ENCODE data around the gene MSANTD2. TPM values are rescaled to one million over a fixed set of nuclear protein-coding genes. Genes with fewer than 3 reads are reported as not detected.

The MSANTD2 gene
- total RNA-seq, 4 donors from 2014 or later, result 5.2 to 16.4 (median 6.7) TPM

DNA sequence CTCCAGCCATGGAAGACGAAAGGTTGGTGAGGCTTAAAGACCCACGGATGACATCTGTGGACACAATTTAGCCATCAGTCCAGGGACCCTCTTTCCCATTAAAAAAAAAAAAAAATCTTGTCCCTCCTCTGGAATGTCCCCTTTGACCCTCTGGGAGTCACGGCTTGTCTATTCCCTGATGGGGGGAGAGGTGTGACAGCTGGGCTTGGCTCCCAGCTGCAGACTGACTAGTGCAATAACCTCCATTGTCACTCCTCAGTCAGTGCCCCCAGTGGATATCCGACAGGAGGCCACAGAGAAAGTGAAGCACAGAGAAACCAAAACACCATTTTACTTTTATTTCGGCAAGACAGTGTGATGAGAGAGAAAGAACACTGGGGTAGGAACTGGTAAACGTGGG, 45.5 kb downstream of the MSANTD2 start:
- TF ChIP-seq, protein P1, sequence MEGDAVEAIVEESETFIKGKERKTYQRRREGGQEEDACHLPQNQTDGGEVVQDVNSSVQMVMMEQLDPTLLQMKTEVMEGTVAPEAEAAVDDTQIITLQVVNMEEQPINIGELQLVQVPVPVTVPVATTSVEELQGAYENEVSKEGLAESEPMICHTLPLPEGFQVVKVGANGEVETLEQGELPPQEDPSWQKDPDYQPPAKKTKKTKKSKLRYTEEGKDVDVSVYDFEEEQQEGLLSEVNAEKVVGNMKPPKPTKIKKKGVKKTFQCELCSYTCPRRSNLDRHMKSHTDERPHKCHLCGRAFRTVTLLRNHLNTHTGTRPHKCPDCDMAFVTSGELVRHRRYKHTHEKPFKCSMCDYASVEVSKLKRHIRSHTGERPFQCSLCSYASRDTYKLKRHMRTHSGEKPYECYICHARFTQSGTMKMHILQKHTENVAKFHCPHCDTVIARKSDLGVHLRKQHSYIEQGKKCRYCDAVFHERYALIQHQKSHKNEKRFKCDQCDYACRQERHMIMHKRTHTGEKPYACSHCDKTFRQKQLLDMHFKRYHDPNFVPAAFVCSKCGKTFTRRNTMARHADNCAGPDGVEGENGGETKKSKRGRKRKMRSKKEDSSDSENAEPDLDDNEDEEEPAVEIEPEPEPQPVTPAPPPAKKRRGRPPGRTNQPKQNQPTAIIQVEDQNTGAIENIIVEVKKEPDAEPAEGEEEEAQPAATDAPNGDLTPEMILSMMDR (IDR thresholded peaks at IDR 0.05), result no peak
- no peak for TF ChIP-seq POLR2A (IDR thresholded peaks at IDR 0.05)
- no peak overlapping the region for H3K4me3 ChIP-seq
- peaks cover 6 to 74% (median 16%) of the 10 kb centered on the region in 4 donors for H3K27me3 ChIP-seq
- no peak overlapping the region for H3K27ac ChIP-seq
- no peak for DNase-seq
- intact Hi-C loops (cut with DNase I), result no loop called here
- H3K4me1 ChIP-seq, result peaks cover 24 to 53% (median 37%) of the 10 kb centered on the region in 3 donors
- WGBS, 2 donors, result 57 to 77% methylated on average over 5 to 6 of the region's 6 CpGs
- H3K36me3 ChIP-seq, result peaks cover 0 to 5% (median 0%) of the 10 kb centered on the region in 3 donors
- no peaks in the 10 kb centered on the region for H3K9me3 ChIP-seq

DNA sequence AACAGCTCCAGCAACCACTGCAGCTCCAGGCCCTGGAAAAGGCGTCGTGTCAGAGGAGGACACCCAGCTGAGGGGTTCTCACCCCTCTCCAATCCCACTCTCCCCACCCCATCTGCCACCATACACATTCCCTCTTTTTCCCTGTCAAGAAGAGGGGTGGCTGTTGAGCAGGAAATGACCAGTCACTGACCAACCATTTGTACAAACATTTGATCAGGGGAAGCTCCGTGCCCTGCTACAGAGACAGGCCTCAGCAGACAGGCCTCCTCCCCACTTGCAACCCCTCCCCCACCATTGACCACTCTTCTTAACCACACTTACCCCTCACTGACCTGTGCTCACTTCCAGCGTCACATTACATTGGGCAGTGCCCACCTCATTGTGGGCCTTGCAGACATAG, 45.9 kb downstream of the MSANTD2 start:
- intact Hi-C loops (cut with DNase I), result no loop called here
- Histone ChIP-seq H3K9me3 (no peaks in the 10 kb centered on the region), H3K27me3 (peaks cover 4 to 74% (median 12%) of the 10 kb centered on the region in 4 donors), H3K4me1 (peaks cover 20 to 53% (median 35%) of the 10 kb centered on the region in 3 donors), H3K4me3 (no peak overlapping the region), H3K27ac (peak overlapping the region in 1 of 4 donors; percentile 10), H3K36me3 (peaks cover 0 to 5% (median 0%) of the 10 kb centered on the region in 3 donors)
- TF ChIP-seq, protein P1 (IDR thresholded peaks at IDR 0.05), result no peak
- TF ChIP-seq POLR2A (IDR thresholded peaks at IDR 0.05), result no peak
- no peak for DNase-seq
- 79 to 87% methylated on average over 4 of the region's 4 CpGs for WGBS, 2 donors

DNA sequence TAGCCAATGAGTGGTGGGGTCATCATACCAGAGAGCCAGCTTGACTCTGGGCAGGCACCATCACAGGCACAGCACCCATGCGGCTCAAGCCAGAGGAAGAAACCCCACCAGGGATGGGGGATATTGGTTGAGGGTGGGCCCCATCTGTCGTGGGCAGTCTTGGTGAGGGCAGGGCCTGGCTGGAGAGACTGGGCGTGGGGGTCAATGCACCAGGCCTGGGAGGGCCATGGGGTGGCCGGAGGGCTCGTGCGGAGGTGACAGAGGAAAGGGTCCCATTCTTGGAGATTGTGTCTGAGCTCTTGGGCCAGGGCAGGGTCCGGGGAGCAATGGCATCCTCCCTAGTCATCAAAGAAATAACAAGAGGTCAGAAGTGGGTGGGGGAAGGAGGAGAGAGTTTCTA, 46.6 kb downstream of the MSANTD2 start:
- Histone ChIP-seq H3K9me3 (no peaks in the 10 kb centered on the region), H3K4me3 (no peak overlapping the region), H3K27me3 (peaks cover 0 to 74% (median 6%) of the 10 kb centered on the region in 4 donors), H3K36me3 (peaks cover 0 to 5% (median 0%) of the 10 kb centered on the region in 3 donors), H3K27ac (no peak overlapping the region), H3K4me1 (peaks cover 17 to 52% (median 28%) of the 10 kb centered on the region in 3 donors)
- intact Hi-C loops (cut with DNase I), result no loop called here
- no peak for DNase-seq
- TF ChIP-seq, protein P1 (IDR thresholded peaks at IDR 0.05), result no peak
- TF ChIP-seq POLR2A (IDR thresholded peaks at IDR 0.05), result no peak
- WGBS, 2 donors, result 93 to 100% methylated on average over 4 to 7 of the region's 7 CpGs

DNA sequence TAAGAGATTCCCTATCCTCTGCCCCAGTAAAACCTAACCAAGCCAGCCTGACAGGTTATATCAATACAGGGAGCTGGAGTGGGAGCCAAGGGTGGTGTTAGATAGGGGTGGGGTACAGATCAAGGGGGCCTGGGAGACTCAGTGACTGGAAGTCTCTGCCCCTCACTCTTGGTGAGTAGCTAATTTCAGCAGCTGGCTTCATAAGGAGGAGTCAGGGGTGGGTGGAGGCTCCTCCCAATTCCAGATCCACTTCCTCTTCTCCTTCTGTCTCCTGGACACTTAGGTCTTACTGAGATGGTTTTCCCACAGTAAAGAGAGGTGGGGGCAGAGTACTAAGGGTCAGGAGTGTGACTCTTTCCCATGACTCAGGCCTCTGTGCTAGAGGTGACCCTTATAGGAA, 47.0 kb downstream of the MSANTD2 start:
- TF ChIP-seq, protein P1 (IDR thresholded peaks at IDR 0.05), result no peak
- TF ChIP-seq POLR2A (IDR thresholded peaks at IDR 0.05), result no peak
- no peak for DNase-seq
- intact Hi-C loops (cut with DNase I), result no loop called here
- H3K36me3 ChIP-seq, result peaks cover 0 to 5% (median 0%) of the 10 kb centered on the region in 3 donors
- peaks cover 16 to 51% (median 27%) of the 10 kb centered on the region in 3 donors for H3K4me1 ChIP-seq
- no peaks in the 10 kb centered on the region for H3K9me3 ChIP-seq
- no peak overlapping the region for H3K27ac ChIP-seq
- H3K27me3 ChIP-seq, result peaks cover 0 to 74% (median 5%) of the 10 kb centered on the region in 4 donors
- no peak overlapping the region for H3K4me3 ChIP-seq

DNA sequence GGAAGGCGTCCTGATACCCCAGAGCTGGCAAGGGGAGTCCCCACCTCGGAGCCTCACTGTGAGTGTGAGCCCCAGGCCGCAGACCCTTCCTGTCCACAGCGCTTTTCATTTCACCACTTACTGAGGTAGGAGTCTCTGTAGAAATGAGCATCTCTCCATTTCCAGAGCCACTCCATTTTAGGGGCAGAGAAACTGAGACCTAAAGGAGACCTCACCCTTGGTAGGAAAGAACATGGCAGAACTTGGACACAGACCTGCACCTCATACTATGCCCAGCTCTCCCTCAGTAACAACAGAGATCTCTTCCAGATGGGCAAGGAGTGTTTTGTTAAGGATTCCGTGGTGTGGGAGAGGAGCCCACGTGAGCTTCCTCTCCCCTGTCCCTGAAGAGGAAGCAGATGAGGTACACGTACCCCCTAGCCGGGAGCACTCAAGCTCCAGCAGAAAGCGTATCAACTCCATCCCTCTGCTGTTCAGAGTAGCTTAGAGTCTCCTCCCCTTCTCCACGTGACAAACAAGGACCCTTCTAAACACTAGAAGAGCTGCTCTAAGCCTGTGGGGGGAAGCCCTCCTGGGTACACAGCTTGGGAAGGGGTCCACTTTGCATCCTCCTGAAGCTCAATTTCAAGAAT, 47.6 kb downstream of the MSANTD2 start:
- Histone ChIP-seq H3K4me1 (peaks cover 11 to 51% (median 23%) of the 10 kb centered on the region in 3 donors), H3K27ac (no peak overlapping the region), H3K36me3 (peaks cover 0 to 5% (median 0%) of the 10 kb centered on the region in 3 donors), H3K27me3 (peaks cover 0 to 74% (median 4%) of the 10 kb centered on the region in 4 donors), H3K9me3 (no peaks in the 10 kb centered on the region), H3K4me3 (peak overlapping the region in 3 of 4 donors; percentile 37 to 50 (median 40))
- intact Hi-C loops (cut with DNase I), result no loop called here
- WGBS, 2 donors, result 71 to 75% methylated on average over 3 to 10 of the region's 10 CpGs
- TF ChIP-seq, protein P1 (IDR thresholded peaks at IDR 0.05), result no peak
- TF ChIP-seq POLR2A (IDR thresholded peaks at IDR 0.05), result no peak
- DNase-seq, result no peak

Measured in esophagus squamous epithelium (tissue), 5 donors.